Activated CD8-positive, alpha-beta memory T cell treated with anti-CD3 and anti-CD28 coated beads for 4 hours (primary cell): ENCODE measurements around the gene DOCK10.

Experiments used
- DNase-seq, 2 donors: peaks; one replicate each; pipeline ENCODE4 v3.0.0-alpha.2; 2020; ENCODE audit warnings: low read depth in 2 of 2

Gene DOCK10

GRCh38 chr2:224778474-224778877 lies 263.8 kb downstream of the DOCK10 start:
- peak; percentile 23 to 31 for DNase-seq

DNA sequence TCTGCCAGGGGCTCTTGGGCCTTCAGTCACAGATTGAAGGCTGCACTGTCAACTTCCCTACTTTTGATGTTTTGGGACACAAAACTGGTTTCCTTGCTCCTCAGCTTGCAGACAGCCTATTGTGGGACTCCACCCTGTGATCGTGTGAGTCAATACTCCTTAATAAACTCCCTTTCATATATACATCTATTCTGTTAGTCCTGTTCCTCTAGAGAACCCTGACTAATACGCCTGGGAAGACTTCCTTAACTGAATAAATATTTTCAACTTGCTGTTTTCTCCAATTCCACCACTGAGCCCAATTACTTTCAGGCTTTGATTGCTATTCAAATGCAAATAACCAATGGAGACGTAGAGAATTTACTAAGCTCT lies 264.7 kb downstream of the DOCK10 start:
- no peak for DNase-seq

- DNase-seq = no peak
Observed at GRCh38 chr2:224776795-224777558, 265.3 kb downstream of the DOCK10 start.

- no peak for DNase-seq
Observed at GRCh38 chr2:224775647-224776046, 266.6 kb downstream of the DOCK10 start.

DNA sequence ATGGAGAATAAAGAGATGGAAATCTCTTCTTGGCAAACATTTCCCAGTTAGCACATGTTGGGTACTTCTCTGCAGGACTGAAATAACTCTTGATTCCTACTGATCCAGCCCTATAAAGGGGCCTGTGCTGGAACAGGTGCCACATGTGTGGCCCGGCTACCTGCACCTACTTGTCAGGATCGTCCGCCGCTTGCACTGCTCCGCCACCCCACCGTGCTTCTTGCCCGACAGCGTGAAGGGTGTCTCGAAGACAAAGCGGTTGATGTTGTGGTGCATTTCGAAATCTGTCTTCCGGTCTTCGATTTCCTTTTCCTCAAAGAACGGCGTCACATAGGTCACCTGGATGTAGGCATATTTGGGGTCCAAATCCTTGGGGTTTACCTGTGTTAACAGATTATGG lies 267.5 kb downstream of the DOCK10 start:
- no peak for DNase-seq

DNA sequence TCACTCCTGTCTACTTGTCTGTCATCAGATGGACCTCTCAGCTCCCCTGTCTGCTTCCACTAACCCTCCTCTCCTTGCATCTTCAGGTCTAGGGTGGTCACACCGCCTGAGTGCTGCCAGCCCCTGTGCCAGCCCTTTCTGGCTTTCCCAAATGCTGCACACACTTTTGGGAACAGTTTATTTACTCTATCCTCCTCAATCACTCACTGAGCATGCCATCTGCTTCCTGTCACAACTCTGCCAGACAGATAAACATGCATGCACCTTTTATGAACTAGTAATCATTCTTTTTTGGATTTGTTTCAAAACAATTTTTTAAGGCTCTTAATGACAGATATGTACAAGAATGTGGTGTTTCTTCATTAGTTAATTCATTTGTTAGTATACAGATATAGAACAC lies 269.8 kb downstream of the DOCK10 start:
- DNase-seq = no peak

- DNase-seq = no peak
Observed at GRCh38 chr2:224769489-224769888, 272.8 kb downstream of the DOCK10 start.

- no peak for DNase-seq
Observed at GRCh38 chr2:224764565-224765236, 277.6 kb downstream of the DOCK10 start.

DNA sequence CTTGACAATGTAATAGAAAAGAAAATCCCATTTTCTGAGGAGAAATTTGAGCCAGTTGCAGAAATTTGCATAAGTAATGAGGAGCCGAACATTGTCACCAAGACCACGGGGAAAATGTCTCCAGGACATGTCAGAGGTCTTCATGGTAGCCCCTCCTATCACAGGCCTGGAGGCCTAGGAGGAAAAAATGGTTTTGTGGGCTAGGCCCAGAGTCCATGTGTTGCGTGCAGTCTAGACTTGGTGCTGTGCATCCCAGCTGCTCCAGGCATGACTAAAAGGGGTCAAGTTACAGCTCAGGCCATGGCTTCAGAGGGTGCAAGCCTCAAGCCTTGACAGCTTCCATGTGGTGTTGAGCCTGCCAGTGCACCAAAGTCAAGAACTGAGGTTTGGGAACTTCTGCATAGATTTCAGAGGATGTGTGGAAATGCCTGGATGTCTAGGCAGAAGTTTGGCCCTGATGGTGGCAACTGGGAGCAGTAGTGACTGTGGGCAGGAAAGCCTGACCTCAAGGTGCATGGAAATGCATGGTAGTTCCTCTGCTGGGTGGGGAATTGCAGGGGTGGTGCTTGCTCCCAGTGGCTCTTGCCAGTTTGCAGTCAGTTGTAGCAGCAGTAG lies 284.2 kb downstream of the DOCK10 start:
- no peak for DNase-seq

- no peak for DNase-seq
Observed at GRCh38 chr2:224753743-224754540, 288.3 kb downstream of the DOCK10 start.

DNA sequence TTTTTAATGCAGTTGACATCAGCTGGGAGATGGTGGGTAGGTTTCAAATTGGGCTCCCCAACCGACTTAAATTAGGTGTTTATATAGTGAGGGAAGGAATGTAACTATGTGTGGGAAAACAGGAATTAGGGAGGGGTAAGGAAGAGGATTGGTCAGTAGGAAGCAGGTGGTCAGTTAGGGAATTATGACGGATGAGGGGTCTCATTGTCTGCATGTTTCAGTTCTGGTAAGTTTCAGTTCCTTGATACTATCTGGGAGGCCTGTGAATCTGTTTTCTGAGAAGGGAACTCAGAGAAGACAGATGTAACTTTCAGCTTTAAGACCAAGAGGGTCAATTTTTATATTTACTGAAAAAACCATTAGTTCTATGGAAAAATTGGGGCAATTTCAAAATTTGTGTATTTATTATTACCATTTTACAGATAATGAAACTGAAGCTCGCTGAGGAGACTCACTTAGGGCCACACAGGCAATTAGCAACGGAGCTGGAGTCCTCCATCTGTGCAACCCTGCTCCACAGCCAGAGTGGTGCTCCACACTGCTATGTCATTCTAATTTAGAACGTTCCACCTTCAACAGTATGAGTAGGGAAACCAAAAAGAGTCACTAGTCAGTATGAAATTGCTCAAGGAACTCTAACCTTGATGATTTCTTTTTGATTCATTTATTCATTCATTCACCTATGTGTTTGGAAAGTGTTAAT lies 290.1 kb downstream of the DOCK10 start:
- DNase-seq = no peak

- DNase-seq = no peak
Observed at GRCh38 chr2:224749136-224749535, 293.1 kb downstream of the DOCK10 start.

GRCh38 chr2:224747765-224748164 lies 294.5 kb downstream of the DOCK10 start:
- no peak for DNase-seq

GRCh38 chr2:224736227-224736626 lies 306.0 kb downstream of the DOCK10 start:
- no peak for DNase-seq

- no peak for DNase-seq
Observed at GRCh38 chr2:224734949-224735348, 307.3 kb downstream of the DOCK10 start.

DNA sequence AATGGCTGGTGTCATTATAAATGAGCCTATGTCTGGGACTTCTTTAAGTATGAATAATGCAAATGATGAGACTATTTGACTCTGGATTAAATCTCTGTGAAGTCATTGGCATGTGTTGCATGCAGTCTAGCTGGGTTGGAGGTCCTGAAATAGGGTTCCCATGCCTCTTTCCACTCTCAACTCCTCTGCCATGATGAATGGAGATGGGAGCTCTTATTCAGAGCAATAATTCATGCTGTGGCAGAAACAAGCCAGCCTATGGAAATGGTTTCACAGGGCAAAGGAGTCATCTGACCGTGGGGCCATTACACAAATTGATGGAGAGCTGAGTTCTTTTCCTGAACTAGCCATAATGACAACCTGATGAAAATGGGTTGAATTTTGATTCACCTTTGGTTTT lies 310.6 kb downstream of the DOCK10 start:
- no peak for DNase-seq

DNA sequence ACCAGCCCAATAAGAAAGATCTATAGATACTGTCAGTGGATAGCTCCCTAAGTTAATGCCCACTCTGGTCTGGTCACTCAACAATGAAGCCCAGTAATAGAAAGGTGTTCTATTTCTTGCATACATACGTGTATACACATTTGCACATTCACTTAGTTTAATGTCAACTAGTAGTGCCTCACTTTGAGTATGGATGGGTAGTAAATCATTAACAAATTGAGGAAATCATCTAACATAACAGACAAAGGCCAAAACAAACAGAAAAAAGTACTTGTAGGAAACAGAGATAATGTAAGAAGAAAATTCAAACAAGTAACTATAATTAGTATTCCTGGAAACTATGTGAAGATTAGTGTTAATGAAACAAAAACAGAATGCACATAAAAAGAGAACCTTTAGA lies 312.8 kb downstream of the DOCK10 start:
- no peak for DNase-seq

DNA sequence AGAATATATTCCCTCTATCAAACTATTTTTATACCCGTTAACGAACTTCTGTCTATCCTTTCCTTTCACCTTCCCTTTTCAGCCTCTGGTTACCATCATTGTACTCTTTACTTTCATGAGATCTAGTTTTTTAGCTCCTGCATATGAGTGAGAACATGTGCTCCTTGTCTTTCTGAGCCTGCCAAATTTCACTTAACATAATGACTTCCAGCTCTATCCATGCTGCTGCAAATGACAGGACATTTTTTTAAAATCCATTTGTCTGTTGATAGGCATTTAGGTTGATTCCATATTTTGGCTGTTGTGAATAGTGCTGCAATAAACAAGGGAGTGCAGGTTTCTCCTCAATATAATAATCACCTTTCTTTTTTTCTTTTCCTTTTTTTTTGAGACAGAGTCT lies 317.9 kb downstream of the DOCK10 start:
- no peak for DNase-seq

GRCh38 chr2:224723586-224724217 lies 318.6 kb downstream of the DOCK10 start:
- DNase-seq = no peak

- no peak for DNase-seq
Observed at GRCh38 chr2:224722770-224723169, 319.5 kb downstream of the DOCK10 start.

DNA sequence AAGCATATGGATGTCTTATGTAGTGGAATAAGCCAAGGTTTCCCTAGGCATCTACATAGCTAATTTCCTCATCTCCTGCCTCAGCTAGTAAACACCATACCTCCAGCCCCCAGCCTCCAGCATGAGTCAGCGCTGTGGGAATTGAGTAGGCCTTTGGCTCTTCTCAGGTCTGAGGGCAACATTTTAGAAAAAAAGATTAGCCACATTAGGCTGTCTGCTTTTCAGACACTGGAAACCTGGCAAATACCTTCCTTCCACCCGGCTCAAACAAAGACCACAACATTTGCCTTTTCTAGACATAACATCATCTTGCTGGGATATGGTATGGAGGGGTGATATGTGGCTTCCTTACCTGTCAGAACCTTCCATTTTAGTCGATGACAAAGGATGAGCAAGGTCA lies 320.0 kb downstream of the DOCK10 start:
- DNase-seq = no peak
